MCF 10A (cell line): ENCODE results near the gene TSSC4. TPM values are rescaled to one million over a fixed set of nuclear protein-coding genes. Genes with fewer than 3 reads are reported as not detected.

Source experiments
- BruUV-seq: library from RNA; stranded (reverse); fragments of 400-500 nt; replicated peaks from 2 replicates; lab custom pipeline; 2021; lab: Mats Ljungman, UMichigan
- CTCF ChIA-PET: fragments of 300-600 bp; sonication (Branson Sonifier 250); formaldehyde crosslinking; extraction: SDS; loops from one replicate; lab custom pipeline; 2021; ENCODE audit warnings: antibody characterized with exemption, inconsistent platforms; lab: Yijun Ruan, JAX
- POLR2A ChIA-PET: fragments of 300-600, 350-650 bp; sonication (Branson Sonifier 250); formaldehyde crosslinking; extraction: SDS; loops from one replicate; lab custom pipeline; 2020; ENCODE audit warnings: antibody characterized with exemption, inconsistent platforms; lab: Yijun Ruan, JAX
- DNase-seq: peaks from one replicate; pipeline ENCODE4 v3.0.0-alpha.2; 2018; ENCODE audit not compliant: unreplicated experiment
- H3K27ac Mint-ChIP-seq: one replicate; pipeline ENCODE4 v1.8.0; 2022; ENCODE audit warnings: mild to moderate bottlenecking, low read depth, mixed read lengths; ENCODE audit not compliant: unreplicated experiment
- H3K27me3 Mint-ChIP-seq: one replicate; pipeline ENCODE4 v1.8.0; 2022; ENCODE audit warnings: mixed read lengths; ENCODE audit not compliant: insufficient read depth, unreplicated experiment
- H3K36me3 Mint-ChIP-seq: one replicate; pipeline ENCODE4 v1.8.0; 2022; ENCODE audit warnings: mild to moderate bottlenecking, moderate library complexity, mixed read lengths; ENCODE audit not compliant: insufficient read depth, unreplicated experiment
- H3K4me1 Mint-ChIP-seq: one replicate; pipeline ENCODE4 v1.8.0; 2022; ENCODE audit warnings: mixed read lengths; ENCODE audit not compliant: insufficient read depth, unreplicated experiment
- H3K4me3 Mint-ChIP-seq: one replicate; pipeline ENCODE4 v1.8.0; 2022; ENCODE audit warnings: mild to moderate bottlenecking, moderate library complexity, mixed read lengths; ENCODE audit not compliant: unreplicated experiment
- H3K9me3 Mint-ChIP-seq: one replicate; pipeline ENCODE4 v1.8.0; 2022; ENCODE audit warnings: mixed read lengths; ENCODE audit not compliant: unreplicated experiment
- intact Hi-C: fragments of 100-400 bp; cut with micrococcal nuclease; formaldehyde crosslinking; loops from 2 replicates; pipeline ENCODE4 v1.14.1; 2022
- total RNA-seq: library from RNA; stranded (reverse); gene quantifications from 2 replicates; pipeline ENCODE4 v1.2.3, GENCODE V29; 2022
- TF ChIP-seq, protein P1 (sequence below): fragments of 200-600 bp; IDR thresholded peaks from one replicate; pipeline ENCODE4 v1.8.0; 2022; ENCODE audit warnings: antibody characterized with exemption, mild to moderate bottlenecking; ENCODE audit not compliant: unreplicated experiment

The TSSC4 gene
- total RNA-seq, 1 experiment from 2014 or later: 70.3 TPM

DNA sequence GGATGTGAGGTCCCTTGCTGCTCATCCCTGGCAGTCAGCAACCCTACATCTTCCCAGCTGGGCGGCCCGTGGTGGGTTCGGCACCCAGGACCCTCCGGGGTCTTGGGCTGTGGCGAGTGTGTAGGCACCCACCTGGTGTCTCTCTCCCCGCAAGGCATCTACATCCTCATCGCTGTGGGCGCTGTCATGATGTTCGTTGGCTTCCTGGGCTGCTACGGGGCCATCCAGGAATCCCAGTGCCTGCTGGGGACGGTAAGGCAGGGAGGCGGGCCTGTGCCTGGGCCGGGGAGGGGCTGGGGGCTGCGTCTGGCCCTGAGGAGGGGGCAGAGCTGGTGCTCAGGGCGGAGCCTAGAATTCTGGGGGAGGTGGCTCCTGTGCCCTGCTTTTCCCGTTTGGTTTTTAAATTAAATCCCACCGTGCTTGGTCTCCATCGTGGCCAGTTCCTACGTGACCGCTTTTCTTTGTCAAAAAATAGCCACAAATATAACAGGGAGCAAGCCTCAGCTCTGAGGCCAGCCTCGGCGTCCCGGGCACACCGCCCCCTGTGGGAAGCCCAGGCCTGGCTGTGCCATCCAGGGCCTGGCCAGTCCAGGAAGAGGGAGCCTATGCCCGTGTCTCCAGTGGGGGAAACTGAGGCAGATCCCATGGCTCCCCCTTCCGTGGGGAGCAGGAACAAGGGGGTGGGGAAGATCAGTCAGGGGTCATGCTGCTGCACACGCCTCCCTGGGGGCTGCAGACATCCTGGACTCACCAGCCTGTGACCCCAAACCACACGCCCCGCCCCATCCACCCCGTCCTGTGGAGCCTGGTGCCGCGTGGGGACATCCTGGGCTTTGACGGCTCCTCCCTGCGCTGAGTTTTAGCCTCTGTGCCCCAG is 6.4 kb upstream of the TSSC4 start:
- H3K36me3 Mint-ChIP-seq: peaks cover 24% of the 10 kb centered on the region
- POLR2A ChIA-PET: no interaction called here
- peaks cover 17% of the 10 kb centered on the region for H3K4me1 Mint-ChIP-seq
- H3K27me3 Mint-ChIP-seq: no peaks in the 10 kb centered on the region
- CTCF ChIA-PET: interaction anchor here (0.6 kb wide), 1 partner anchor 199 kb away, joined by 4 read pairs; no protein-coding TSS in a partner anchor
- no peak overlapping the region for H3K4me3 Mint-ChIP-seq
- intact Hi-C loops: no loop called here
- no peak overlapping the region for H3K27ac Mint-ChIP-seq
- TF ChIP-seq, protein P1, sequence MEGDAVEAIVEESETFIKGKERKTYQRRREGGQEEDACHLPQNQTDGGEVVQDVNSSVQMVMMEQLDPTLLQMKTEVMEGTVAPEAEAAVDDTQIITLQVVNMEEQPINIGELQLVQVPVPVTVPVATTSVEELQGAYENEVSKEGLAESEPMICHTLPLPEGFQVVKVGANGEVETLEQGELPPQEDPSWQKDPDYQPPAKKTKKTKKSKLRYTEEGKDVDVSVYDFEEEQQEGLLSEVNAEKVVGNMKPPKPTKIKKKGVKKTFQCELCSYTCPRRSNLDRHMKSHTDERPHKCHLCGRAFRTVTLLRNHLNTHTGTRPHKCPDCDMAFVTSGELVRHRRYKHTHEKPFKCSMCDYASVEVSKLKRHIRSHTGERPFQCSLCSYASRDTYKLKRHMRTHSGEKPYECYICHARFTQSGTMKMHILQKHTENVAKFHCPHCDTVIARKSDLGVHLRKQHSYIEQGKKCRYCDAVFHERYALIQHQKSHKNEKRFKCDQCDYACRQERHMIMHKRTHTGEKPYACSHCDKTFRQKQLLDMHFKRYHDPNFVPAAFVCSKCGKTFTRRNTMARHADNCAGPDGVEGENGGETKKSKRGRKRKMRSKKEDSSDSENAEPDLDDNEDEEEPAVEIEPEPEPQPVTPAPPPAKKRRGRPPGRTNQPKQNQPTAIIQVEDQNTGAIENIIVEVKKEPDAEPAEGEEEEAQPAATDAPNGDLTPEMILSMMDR: no peak
- no peak for DNase-seq
- no peaks in the 10 kb centered on the region for H3K9me3 Mint-ChIP-seq
- BruUV-seq: no TSS peak

DNA sequence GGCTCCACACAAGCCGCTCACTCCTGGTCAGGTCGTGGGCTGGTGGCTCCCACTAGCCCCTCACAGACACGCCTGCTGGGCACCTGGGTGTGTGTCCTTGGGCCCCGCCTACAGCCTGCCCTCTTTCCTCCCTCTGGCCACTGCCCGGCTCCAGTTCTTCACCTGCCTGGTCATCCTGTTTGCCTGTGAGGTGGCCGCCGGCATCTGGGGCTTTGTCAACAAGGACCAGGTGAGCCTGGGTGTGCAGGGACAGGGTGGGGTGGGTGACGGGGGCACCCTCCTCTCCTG is 5.8 kb upstream of the TSSC4 start:
- BruUV-seq: no TSS peak
- Mint-ChIP-seq H3K27me3 (no peaks in the 10 kb centered on the region), H3K27ac (no peak overlapping the region), H3K9me3 (no peaks in the 10 kb centered on the region), H3K4me1 (peaks cover 11% of the 10 kb centered on the region), H3K4me3 (no peak overlapping the region), H3K36me3 (peaks cover 24% of the 10 kb centered on the region)
- intact Hi-C loops: no loop called here
- DNase-seq: no peak
- CTCF ChIA-PET: no interaction called here
- TF ChIP-seq, protein P1: no peak
- POLR2A ChIA-PET: no interaction called here

DNA sequence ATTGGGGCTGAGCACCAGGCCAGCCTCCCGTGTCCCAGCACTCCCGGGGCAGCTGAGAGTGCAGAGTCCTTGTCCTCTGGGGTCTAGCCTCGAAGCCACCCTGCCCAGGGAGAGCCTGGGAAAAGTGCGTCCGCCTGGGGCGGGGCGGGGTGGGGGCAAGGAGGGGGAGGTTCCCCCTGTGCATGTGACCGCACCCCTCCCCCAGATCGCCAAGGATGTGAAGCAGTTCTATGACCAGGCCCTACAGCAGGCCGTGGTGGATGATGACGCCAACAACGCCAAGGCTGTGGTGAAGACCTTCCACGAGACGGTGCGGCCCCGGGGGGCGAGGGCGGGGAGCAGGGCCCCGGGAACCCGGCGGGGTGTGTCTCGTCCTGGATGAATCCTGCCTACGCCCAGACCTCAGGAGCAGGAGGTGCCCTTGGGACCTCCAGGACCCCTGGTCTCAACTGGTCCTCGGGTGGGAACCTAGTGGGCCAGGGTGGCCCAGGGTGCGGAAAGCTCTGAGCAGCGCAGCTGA is 5.3 kb upstream of the TSSC4 start:
- Mint-ChIP-seq H3K27ac (no peak overlapping the region), H3K9me3 (no peaks in the 10 kb centered on the region), H3K4me1 (peaks cover 6% of the 10 kb centered on the region), H3K27me3 (no peaks in the 10 kb centered on the region), H3K4me3 (no peak overlapping the region), H3K36me3 (peaks cover 28% of the 10 kb centered on the region)
- ChIA-PET POLR2A (no interaction called here), CTCF (no interaction called here)
- intact Hi-C loops: no loop called here
- no TSS peak for BruUV-seq
- no peak for DNase-seq
- TF ChIP-seq, protein P1: no peak

DNA sequence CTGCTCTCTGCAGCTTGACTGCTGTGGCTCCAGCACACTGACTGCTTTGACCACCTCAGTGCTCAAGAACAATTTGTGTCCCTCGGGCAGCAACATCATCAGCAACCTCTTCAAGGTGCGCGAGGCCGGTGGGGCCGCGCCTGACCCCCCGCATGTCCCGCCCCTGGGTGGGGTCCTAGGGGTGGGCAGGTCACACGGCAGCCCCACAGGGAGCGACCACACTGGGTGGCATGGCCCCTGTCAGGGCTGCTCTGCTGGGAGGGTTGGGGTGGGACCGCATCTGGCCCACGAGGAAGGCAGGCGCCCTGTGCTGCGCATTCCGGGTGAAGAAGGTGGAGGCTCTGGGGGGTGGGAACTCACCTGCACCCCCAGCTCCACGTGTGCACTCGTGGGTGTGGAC is 4.7 kb upstream of the TSSC4 start:
- ChIA-PET POLR2A (no interaction called here), CTCF (interaction anchor here (0.6 to 0.7 kb wide), 2 partner anchors 32 to 276 kb away, joined by 3 read pairs; no protein-coding TSS in a partner anchor)
- Mint-ChIP-seq H3K27me3 (no peaks in the 10 kb centered on the region), H3K27ac (no peak overlapping the region), H3K4me1 (peaks cover under 1% of the 10 kb centered on the region), H3K36me3 (peaks cover 32% of the 10 kb centered on the region), H3K9me3 (no peaks in the 10 kb centered on the region), H3K4me3 (no peak overlapping the region)
- TF ChIP-seq, protein P1: no peak
- no peak for DNase-seq
- intact Hi-C loops: no loop called here
- no TSS peak for BruUV-seq
